NCI-H524 (cell line): ENCODE data around the gene OR10D3.
A peak's percentile ranks its signal among the peaks of the same experiment; 100 is the strongest.
"Not testable (repeated sequence)": the region's sequence is repeated elsewhere in the genome, so short reads cannot be mapped to it uniquely, and the experiment has no call there.

ENCODE experiments used
- DNase-seq, 2 experiments: peaks; one replicate each; lab custom pipeline; 2025; lab: John Stamatoyannopoulos, UW

Gene OR10D3

DNA sequence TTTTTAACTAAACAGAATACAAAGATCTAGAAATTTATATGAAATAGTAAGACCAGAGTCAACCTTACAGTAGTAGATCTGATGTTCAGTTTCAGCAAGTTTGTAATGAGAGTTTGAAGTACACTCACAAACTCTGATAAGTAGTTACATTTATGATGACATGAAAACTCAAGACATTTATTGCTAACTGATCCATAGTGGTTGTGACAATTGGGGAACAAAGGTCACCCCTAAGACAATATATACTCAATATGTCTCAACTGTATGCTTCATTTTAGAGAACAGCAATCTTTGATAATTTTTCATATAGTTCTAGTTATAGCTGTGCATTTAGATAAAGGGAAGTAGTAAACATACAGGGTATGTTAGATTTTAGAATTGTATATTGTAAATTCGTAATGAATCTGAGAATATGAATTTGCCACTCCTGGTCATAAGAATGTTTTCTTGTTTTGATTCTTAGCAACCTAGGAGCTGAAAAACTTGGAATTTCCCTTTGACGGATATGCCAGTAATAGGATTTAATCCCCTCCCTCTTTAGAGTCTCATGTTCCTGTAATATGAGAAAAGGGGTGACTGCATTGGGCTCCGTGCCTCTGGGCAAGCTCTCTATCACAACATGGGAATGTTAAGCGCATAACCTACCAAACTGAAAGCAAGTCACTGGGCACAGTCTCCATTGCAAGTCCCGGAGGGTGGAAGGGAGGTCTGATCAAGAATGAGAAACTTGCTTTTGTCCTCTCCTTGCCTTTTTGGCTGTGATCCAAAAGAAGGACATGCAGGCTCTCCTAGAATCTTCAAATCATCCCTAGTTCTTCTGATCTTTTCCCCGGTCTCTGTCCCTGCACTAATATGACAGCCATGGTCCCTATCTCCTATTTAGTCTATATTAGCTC lies 11.4 kb downstream of the OR10D3 start:
- peak in 1 of 2 experiments; percentile 35 for DNase-seq

GRCh38 chr11:124195189-124195734 lies 12.1 kb downstream of the OR10D3 start:
- peak; percentile 65 to 66 for DNase-seq

DNA sequence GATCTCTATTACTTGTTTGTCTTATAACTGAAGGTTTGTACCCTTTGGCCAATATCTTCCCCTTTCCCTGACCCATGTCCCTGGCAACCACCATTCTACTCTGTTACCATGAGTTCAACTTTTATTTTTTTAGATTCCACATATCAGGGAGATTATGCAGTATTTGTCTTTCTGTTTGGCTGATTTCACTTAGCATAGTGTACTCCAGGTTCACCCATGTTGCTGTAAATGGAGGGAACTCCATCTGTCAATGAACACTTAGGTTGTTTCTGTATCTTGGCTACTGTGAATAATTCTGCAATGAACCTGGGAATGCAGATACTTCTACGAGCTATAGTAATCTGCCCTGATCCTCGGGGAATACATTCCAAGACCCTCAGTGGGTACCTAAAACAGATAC lies 14.9 kb downstream of the OR10D3 start:
- DNase-seq, result no peak

GRCh38 chr11:124198897-124199296 lies 15.8 kb downstream of the OR10D3 start:
- no peak for DNase-seq

- DNase-seq, result no peak
Measured at GRCh38 chr11:124199702-124200101, 16.6 kb downstream of the OR10D3 start.

GRCh38 chr11:124200671-124201070 lies 17.5 kb downstream of the OR10D3 start:
- DNase-seq, result no peak

- no peak for DNase-seq
Measured at GRCh38 chr11:124202951-124203350, 19.8 kb downstream of the OR10D3 start.

DNA sequence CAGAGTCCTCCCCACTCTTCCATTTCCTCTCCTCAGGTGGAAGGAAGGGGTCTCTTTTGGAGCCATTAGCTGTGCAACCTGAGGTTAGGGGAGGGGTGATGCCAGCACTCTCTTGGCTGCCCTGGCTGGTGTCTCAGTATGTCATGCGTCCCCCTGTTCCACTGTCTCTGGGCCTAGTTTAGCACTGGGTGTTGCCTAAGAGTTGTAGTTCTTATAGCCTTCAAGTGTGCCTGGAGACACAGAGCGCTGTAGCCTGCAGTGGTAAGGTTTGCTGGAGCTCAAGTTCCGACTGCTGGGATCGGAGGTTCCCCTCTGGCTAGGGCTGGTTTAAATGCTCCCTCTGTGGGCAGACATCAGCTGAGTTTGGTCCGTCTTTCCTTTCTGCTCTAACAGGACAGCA lies 20.9 kb downstream of the OR10D3 start:
- no peak for DNase-seq

DNA sequence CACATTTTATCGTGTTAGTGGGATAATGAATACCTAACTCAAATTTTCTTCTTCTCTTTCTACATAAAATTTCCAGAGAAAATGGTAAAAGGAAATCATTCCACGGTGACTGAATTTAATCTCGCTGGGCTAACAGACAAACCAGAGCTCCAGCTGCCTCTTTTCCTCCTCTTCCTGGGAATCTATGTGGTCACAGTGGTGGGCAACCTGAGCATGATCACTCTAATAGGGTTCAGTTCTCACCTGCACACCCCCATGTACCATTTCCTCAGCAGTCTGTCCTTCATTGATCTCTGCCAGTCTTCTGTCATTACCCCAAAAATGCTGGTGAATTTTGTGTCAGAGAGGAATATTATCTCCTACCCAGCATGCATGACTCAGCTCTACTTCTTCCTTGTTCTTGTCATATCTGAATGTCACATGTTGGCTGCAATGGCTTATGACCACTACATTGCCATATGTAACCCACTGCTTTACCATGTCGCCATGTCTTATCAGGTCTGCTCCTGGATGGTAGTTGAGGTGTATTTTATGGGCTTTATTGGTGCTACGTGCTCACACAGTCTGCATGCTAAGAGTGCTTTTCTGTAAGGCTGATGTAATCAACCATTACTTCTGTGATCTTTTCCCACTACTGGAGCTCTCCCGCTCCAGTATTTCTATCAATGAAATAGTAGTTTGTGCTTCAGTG lies 24.1 kb downstream of the OR10D3 start:
- DNase-seq, result no peak

DNA sequence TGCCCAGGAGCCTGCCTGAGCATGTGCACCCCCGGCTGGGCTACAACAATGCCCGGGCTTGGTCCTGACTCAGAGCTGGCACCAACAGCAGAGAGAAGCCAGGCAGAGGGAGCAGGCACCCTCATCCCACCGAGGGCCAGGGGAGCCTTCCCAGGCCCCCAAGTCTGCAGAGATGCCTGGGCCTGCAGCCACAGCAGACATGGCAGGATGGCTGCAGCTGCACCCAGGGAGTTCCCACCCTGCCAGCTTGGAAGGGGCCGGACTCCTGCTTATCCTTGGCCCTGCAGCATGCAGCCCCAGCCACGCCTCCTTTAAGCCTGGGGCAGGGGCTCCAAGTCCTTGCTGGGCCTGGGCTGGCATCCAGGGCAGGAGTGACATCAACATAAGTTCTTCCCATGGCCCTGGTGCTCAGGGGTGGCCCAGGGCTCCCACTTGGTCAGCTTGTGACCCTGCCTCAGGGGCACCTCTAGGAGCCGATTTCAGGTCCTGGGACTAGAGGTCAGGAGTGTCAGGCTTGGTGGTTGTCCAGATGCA lies 26.7 kb downstream of the OR10D3 start:
- DNase-seq, result no peak

DNA sequence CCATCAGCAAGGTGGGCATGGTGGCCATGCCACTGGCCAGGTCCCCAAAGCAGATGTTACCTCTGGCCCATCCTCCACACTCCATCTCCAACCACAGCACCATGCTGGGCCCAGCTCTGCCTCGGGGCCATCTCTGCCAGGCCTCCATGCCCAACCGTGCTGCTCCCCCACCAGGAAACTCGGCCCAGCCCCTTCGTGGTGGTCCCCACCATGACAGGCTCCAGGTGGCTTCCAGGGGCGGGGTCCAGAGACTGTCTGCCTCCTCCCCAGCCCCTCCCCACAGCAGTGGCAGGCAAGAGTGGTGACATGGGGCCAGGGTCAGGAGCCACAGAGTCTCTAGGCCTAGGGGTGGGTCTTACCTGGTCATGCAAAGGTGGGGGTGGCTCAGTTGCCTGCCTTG lies 27.3 kb downstream of the OR10D3 start:
- DNase-seq, result no peak

DNA sequence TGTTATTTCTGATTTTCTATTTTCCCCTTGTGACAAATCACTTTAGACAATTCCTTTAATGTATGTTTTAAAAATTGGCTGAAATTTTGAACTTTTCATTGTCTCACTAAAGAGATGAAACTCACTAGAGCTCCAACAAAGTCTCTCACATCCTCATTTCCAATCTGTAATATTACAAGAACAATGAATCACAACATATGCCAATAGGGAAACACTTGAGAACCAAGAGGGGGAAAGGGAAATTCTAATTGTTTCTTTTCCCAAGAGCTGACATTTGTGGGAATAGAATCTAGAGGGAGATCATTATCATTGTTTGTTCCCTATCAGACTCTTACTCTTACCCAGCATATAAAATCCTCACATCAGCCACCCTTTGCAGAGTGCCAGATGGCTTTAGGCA lies 28.2 kb downstream of the OR10D3 start:
- peak in 1 of 2 experiments; percentile 43 for DNase-seq

- DNase-seq, result no peak
Measured at GRCh38 chr11:124214027-124214426, 30.9 kb downstream of the OR10D3 start.

- DNase-seq, result no peak
Measured at GRCh38 chr11:124219126-124219525, 36.0 kb downstream of the OR10D3 start.

DNA sequence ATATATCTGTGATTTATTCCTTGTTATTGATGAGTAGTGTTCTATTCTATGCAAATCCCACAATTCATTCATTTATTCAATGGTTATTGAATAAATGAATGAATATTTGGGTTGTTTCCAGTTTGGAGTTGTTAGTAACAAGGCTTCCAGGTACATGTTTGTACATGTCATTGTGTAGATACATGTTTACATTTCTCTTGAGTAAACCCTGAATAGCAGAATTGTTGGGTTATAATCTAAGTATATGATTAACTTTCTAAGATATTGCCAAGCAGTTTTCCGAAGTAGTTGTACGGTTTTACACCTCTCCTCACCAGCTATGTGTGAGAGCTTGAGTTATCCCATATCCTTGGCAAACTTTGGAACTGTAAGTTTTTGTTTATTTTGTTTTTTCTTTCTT lies 39.3 kb downstream of the OR10D3 start:
- no peak for DNase-seq

DNA sequence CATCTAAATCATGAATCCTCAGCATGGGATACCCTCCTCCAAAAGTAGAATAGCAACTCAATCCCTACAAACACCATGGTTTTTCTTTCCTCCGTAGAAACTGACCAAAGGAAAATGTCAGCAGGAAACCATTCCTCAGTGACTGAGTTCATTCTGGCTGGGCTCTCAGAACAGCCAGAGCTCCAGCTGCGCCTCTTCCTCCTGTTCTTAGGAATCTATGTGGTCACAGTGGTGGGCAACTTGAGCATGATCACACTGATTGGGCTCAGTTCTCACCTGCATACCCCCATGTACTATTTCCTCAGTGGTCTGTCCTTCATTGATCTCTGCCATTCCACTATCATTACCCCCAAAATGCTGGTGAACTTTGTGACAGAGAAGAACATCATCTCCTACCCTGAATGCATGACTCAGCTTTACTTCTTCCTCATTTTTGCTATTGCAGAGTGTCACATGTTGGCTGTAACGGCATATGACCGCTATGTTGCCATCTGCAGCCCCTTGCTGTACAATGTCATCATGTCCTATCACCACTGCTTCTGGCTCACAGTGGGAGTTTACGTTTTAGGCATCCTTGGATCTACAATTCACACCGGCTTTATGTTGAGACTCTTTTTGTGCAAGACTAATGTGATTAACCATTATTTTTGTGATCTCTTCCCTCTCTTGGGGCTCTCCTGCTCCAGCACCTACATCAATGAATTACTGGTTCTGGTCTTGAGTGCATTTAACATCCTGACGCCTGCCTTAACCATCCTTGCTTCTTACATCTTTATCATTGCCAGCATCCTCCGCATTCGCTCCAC lies 41.7 kb downstream of the OR10D3 start:
- not testable (repeated sequence) for DNase-seq

DNA sequence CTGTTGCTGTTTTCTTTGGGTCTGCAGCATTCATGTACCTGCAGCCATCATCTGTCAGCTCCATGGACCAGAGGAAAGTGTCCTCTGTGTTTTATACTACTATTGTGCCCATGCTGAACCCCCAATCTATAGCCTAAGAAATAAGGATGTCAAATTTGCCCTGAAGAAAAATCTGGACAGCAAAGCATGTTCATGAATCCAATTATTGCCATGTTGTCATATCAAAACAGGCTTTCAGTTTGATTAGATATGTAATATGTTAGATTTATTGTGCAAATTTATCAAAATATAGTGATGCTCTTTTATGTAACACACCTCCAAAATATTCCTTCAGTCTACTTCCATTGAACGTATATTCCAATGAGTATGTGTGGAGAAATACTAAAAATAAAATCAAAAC lies 42.3 kb downstream of the OR10D3 start:
- no peak for DNase-seq

- no peak for DNase-seq
Measured at GRCh38 chr11:124233376-124233775, 50.2 kb downstream of the OR10D3 start.
